ENCODE results near the gene TLR3. TPM values are rescaled to one million over a fixed set of nuclear protein-coding genes. Genes with fewer than 3 reads are reported as not detected.

TLR3 gene
- total and polyA plus RNA-seq, 2 of the 8 experiments (the other 6 are each of a cell fraction or from before 2014, with no cell fraction given), result 1.00 to 2.6 TPM

DNA sequence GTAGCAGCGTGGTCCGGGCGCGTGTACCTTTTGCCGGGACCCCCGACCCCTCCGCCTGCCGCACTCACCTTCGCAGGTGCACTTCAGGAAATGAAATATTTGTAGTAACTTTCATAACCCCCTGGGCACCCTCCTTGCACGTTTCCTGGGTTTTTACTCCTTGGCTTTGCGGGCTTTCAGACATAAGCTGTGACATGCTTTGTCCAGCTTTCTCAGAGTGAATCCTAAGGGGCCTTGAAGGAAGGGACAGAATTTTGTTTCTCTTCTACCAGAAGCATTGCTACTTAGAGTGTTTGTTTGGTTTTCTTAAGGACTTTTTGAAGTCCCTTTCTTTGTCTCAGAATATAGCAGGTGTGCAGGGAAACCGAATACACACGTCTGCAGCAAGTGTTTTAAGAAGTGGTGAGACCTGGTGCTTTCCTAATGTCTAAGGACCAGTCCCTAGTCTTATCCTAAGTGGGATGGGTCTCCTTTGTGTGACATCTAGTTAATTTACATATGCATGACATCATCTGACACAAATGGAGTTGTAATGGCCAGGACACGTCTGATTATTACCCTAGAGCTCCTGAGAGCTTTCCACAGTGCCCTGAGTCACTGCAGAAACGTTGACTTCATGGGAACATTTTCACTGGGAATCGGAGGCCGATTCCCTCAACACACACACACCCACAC is 36.8 kb downstream of the TLR3 start:
- Histone ChIP-seq H3K27ac (ENCODE audit: low read depth, low read length) (no peak overlapping the region), H2AFZ (ENCODE audit: low read length) (0 out of 2 replicates have a peak overlapping the region, but pooled peaks have one; percentile 21), H2BK5ac (ENCODE audit: low read depth, low read length) (no peak overlapping the region), H3K4me3 (ENCODE audit: extremely low read depth in 1 of 4, insufficient read depth in 2 of 4, low read depth in 3 of 4, low read length in 4 of 4) (peak overlapping the region; percentile 39 to 67 (median 44)), H3K18ac (ENCODE audit: extremely low read depth, low read length) (no peak overlapping the region), H3K27me3 (replicated peaks in 1 of 4; ENCODE audit: control insufficient read depth in 3 of 4, extremely low read depth in 1 of 4, insufficient read depth in 3 of 4, low read length in 3 of 4) (peaks cover 7 to 35% (median 27%) of the 10 kb centered on the region in 4 experiments; a peak in 6 of 7 replicates), H3K36me3 (ENCODE audit: control insufficient read depth in 2 of 4, insufficient read depth in 4 of 4, low read length in 3 of 4) (no peaks in the 10 kb centered on the region), H3K9me3 (ENCODE audit: insufficient read depth in 2 of 2, low read depth in 1 of 2, low read length in 1 of 2) (no peaks in the 10 kb centered on the region), H3K4ac (replicated peaks; ENCODE audit: insufficient read length, low read depth, low read length) (no peak overlapping the region), H3K23ac (ENCODE audit: insufficient read length) (no peak overlapping the region), H3K79me2 (ENCODE audit: control insufficient read depth in 1 of 2, insufficient read depth in 2 of 2, low read length in 2 of 2) (no peaks in the 10 kb centered on the region), H4K20me1 (replicated peaks in 1 of 2; ENCODE audit: control insufficient read depth in 1 of 2, insufficient read depth in 2 of 2, low read length in 2 of 2) (peaks cover 0 to 2% of the 10 kb centered on the region in 2 experiments), H2BK120ac (replicated peaks; ENCODE audit: low read depth, low read length) (no peak overlapping the region), H3K14ac (ENCODE audit: insufficient read length) (no peak overlapping the region), H3K56ac (replicated peaks; ENCODE audit: insufficient read length, low read depth, low read length) (no peak overlapping the region), H2BK12ac (ENCODE audit: low read depth, low read length) (no peak overlapping the region; the same call in 1 of the 2 replicates), H3K79me1 (ENCODE audit: low read depth, low read length) (no peaks in the 10 kb centered on the region), H2AK5ac (ENCODE audit: low read depth, low read length) (no peak overlapping the region; the same call in 1 of the 2 replicates), H3K4me2 (ENCODE audit: insufficient read depth in 1 of 2, low read depth in 2 of 2, low read length in 2 of 2) (peak overlapping the region; percentile 76 to 88), H2BK20ac (ENCODE audit: low read length) (no peak overlapping the region), H3K23me2 (ENCODE audit: low read depth, low read length) (peaks cover 7% of the 10 kb centered on the region; the same call in 1 of the 2 replicates), H4K5ac (ENCODE audit: insufficient read length, low read depth, low read length) (no peak overlapping the region), H2BK15ac (ENCODE audit: low read length) (no peak overlapping the region), H4K91ac (replicated peaks; ENCODE audit: insufficient read length, low read length) (no peak overlapping the region), H3K9ac (replicated peaks in 1 of 4; ENCODE audit: extremely low read depth in 1 of 4, low read depth in 3 of 4, low read length in 3 of 4) (peak overlapping the region in 1 of 4 experiments; percentile 64; a peak in 4 of 7 replicates), H4K8ac (ENCODE audit: extremely low read depth, insufficient read depth, low read length) (peak overlapping the region; percentile 57; the same call in 1 of the 2 replicates), H3K4me1 (replicated peaks in 1 of 4; ENCODE audit: control insufficient read depth in 3 of 4, insufficient read depth in 4 of 4, low read length in 3 of 4) (peaks cover 0 to 10% (median 4%) of the 10 kb centered on the region in 4 experiments; a peak in 4 of 7 replicates)
- WGBS, 2 experiments (ENCODE audit: extremely low coverage in 1 of 2, insufficient coverage in 1 of 2, insufficient read length in 1 of 2, insufficient replicate concordance in 2 of 2, low coverage in 1 of 2, low lambda C conversion rate in 2 of 2, missing lambda C conversion rate in 1 of 2), result 28% methylated on average over 17 of the region's 17 CpGs; no CpG with 5 or more reads in 1 of the 2 experiments
- TF ChIP-seq YY1 (IDR thresholded peaks at IDR 0.05; ENCODE audit: low read depth, low read length), result no peak
- TF ChIP-seq SP1 (IDR thresholded peaks at IDR 0.05; ENCODE audit: low read depth, low read length), result no peak
- TF ChIP-seq ZNF274 (IDR thresholded peaks at IDR 0.05; ENCODE audit: borderline replicate concordance, extremely low read depth, low read length), result no peak
- TF ChIP-seq, protein P1, sequence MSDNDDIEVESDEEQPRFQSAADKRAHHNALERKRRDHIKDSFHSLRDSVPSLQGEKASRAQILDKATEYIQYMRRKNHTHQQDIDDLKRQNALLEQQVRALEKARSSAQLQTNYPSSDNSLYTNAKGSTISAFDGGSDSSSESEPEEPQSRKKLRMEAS (IDR thresholded peaks at IDR 0.05), result peak; percentile 79
- TF ChIP-seq POLR2AphosphoS5 (IDR thresholded peaks at IDR 0.05; ENCODE audit: low read depth, low read length), result no peak
- no peak for TF ChIP-seq BACH1 (IDR thresholded peaks at IDR 0.05; ENCODE audit: low read length)
- TF ChIP-seq EZH2 (IDR thresholded peaks at IDR 0.05; ENCODE audit: low read depth, low read length, severe bottlenecking), result peak; percentile 54
- no peak for TF ChIP-seq SIN3A (conservative IDR thresholded peaks at IDR 0.05 in 1 of 2, IDR thresholded peaks at IDR 0.05 in 1 of 2; ENCODE audit: low read depth in 1 of 2, low read length in 2 of 2)
- peak; percentile 15; the same call in 1 of the 2 replicates for TF ChIP-seq SUZ12 (IDR thresholded peaks at IDR 0.05; ENCODE audit: low read length)
- TF ChIP-seq, protein P2, sequence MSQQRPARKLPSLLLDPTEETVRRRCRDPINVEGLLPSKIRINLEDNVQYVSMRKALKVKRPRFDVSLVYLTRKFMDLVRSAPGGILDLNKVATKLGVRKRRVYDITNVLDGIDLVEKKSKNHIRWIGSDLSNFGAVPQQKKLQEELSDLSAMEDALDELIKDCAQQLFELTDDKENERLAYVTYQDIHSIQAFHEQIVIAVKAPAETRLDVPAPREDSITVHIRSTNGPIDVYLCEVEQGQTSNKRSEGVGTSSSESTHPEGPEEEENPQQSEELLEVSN (IDR thresholded peaks at IDR 0.05), result peak; percentile 71; the same call in 1 of the 2 replicates
- TF ChIP-seq JUND (IDR thresholded peaks at IDR 0.05; ENCODE audit: low read length), result peak; percentile 64; the same call in 1 of the 2 replicates
- no peak for DNase-seq (ENCODE audit: low read depth in 1 of 2, low spot score in 2 of 2)
- ChIA-PET CTCF (ENCODE audit: partially characterized antibody) (interaction anchor here (0.8 to 5.5 kb wide), 5 partner anchors 11 to 70 kb away, joined by 3 to 16 read pairs (median 3); no protein-coding TSS in a partner anchor), POLR2A (ENCODE audit: partially characterized antibody) (interaction anchor here (1.0 to 2.2 kb wide), 2 partner anchors 24 to 27 kb away, joined by 3 to 9 read pairs; no protein-coding TSS in a partner anchor)
- peak; percentile 13 for FAIRE-seq
